GM12892 (cell line): ENCODE data around the gene NOL6.

Experiments used
- POLR2A ChIP-seq: IDR thresholded peaks from 2 replicates; pipeline ENCODE4 v1.6.1; 2011; ENCODE audit warnings: low read depth, low read length, control low read depth
- POLR2AphosphoS5 ChIP-seq: IDR thresholded peaks from 2 replicates; pipeline ENCODE4 v1.6.1; 2011; ENCODE audit warnings: low read depth, low read length, control low read depth
- TAF1 ChIP-seq: IDR thresholded peaks from 2 replicates; pipeline ENCODE4 v1.6.1; 2011; ENCODE audit warnings: low read depth, mild to moderate bottlenecking, control low read depth, low read length, borderline replicate concordance

DNA sequence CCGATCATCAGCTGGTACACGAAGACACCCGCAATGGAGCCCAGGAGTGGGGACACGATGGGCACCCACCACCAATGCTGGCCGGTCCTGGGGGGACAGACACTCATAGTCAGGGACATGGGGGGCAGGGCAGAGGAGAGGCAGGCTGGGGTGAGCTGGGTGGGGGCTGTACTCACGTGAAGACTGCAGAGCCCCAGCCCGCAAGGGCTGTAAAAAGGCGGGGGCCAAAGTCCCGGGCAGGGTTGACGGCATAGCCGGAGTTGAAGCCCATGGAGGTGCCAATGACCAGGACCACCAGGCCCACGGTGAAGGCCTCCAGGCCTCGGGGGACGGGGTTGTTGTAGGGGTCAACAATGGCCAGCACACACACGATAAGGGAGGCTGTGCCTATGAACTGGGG is 31.6 kb downstream of the NOL6 start:
- no peak for TF ChIP-seq POLR2AphosphoS5
- no peak for TF ChIP-seq POLR2A
- no peak for TF ChIP-seq TAF1
